ENCODE data around the gene OR13G1.
"Not testable (repeated sequence)": the region's sequence is repeated elsewhere in the genome, so short reads cannot be mapped to it uniquely, and the experiment has no call there.

The OR13G1 gene, protein sequence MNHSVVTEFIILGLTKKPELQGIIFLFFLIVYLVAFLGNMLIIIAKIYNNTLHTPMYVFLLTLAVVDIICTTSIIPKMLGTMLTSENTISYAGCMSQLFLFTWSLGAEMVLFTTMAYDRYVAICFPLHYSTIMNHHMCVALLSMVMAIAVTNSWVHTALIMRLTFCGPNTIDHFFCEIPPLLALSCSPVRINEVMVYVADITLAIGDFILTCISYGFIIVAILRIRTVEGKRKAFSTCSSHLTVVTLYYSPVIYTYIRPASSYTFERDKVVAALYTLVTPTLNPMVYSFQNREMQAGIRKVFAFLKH
- long read RNA-seq, result 0 reads

- TF ChIP-seq CTCF (IDR thresholded peaks at IDR 0.05; ENCODE audit: insufficient read depth, low read length) (no peak), POLR2AphosphoS5 (IDR thresholded peaks at IDR 0.05; ENCODE audit: low read depth) (no peak), SPI1 (IDR thresholded peaks at IDR 0.05; ENCODE audit: borderline replicate concordance, low read depth) (no peak), GABPA (IDR thresholded peaks at IDR 0.05; ENCODE audit: low read depth) (no peak)
- TF ChIP-seq, protein P1, sequence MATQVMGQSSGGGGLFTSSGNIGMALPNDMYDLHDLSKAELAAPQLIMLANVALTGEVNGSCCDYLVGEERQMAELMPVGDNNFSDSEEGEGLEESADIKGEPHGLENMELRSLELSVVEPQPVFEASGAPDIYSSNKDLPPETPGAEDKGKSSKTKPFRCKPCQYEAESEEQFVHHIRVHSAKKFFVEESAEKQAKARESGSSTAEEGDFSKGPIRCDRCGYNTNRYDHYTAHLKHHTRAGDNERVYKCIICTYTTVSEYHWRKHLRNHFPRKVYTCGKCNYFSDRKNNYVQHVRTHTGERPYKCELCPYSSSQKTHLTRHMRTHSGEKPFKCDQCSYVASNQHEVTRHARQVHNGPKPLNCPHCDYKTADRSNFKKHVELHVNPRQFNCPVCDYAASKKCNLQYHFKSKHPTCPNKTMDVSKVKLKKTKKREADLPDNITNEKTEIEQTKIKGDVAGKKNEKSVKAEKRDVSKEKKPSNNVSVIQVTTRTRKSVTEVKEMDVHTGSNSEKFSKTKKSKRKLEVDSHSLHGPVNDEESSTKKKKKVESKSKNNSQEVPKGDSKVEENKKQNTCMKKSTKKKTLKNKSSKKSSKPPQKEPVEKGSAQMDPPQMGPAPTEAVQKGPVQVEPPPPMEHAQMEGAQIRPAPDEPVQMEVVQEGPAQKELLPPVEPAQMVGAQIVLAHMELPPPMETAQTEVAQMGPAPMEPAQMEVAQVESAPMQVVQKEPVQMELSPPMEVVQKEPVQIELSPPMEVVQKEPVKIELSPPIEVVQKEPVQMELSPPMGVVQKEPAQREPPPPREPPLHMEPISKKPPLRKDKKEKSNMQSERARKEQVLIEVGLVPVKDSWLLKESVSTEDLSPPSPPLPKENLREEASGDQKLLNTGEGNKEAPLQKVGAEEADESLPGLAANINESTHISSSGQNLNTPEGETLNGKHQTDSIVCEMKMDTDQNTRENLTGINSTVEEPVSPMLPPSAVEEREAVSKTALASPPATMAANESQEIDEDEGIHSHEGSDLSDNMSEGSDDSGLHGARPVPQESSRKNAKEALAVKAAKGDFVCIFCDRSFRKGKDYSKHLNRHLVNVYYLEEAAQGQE (IDR thresholded peaks at IDR 0.05; ENCODE audit: insufficient replicate concordance, low read depth), result no peak
- Histone ChIP-seq H3K27me3 (ENCODE audit: insufficient read depth, poor library complexity, severe bottlenecking) (no peaks in the 10 kb centered on the region), H3K27ac (replicated peaks) (no peak within 1 kb of the TSS), H3K4me3 (replicated peaks; ENCODE audit: insufficient read depth, low read length) (no peak within 1 kb of the TSS)
- no peak for DNase-seq (ENCODE audit: low read depth in 1 of 2, low spot score in 1 of 2)
Observed at GRCh38 chr1:247679639-247680038, at the start of gene OR13G1. OR13G1 (minus strand) TSS chr1:247679739; CDS start chr1:247673041, 6,698 bp downstream.

- DNase-seq (ENCODE audit: low read depth in 1 of 2, low spot score in 1 of 2), result no peak
- no peaks in the 10 kb centered on the region for H3K27me3 ChIP-seq (ENCODE audit: insufficient read depth, poor library complexity, severe bottlenecking)
- H3K27ac ChIP-seq (replicated peaks), result no peak overlapping the region
- H3K4me3 ChIP-seq (replicated peaks; ENCODE audit: insufficient read depth, low read length), result no peak overlapping the region
- TF ChIP-seq GABPA (IDR thresholded peaks at IDR 0.05; ENCODE audit: low read depth), result no peak
Observed at GRCh38 chr1:247721222-247721621, 41.7 kb upstream of the OR13G1 start.

GRCh38 chr1:247716546-247716945 is 37.0 kb upstream of the OR13G1 start, which contains the start of gene OR6F1:
OR6F1 (minus strand) TSS chr1:247716646; CDS start chr1:247712755, 3,891 bp downstream.
- DNase-seq (ENCODE audit: low read depth in 1 of 2, low spot score in 1 of 2), result no peak
- no peak within 1 kb of the TSS for H3K27ac ChIP-seq (replicated peaks)
- H3K27me3 ChIP-seq (ENCODE audit: insufficient read depth, poor library complexity, severe bottlenecking), result no peaks in the 10 kb centered on the region
- H3K4me3 ChIP-seq (replicated peaks; ENCODE audit: insufficient read depth, low read length), result no peak within 1 kb of the TSS
- TF ChIP-seq, protein P1 (IDR thresholded peaks at IDR 0.05; ENCODE audit: insufficient replicate concordance, low read depth), result no peak
- TF ChIP-seq POLR2AphosphoS5 (IDR thresholded peaks at IDR 0.05; ENCODE audit: low read depth), result no peak

GRCh38 chr1:247713753-247714152 is 34.2 kb upstream of the OR13G1 start:
- TF ChIP-seq GABPA (IDR thresholded peaks at IDR 0.05; ENCODE audit: low read depth) (no peak), SPI1 (IDR thresholded peaks at IDR 0.05; ENCODE audit: borderline replicate concordance, low read depth) (no peak), CTCF (IDR thresholded peaks at IDR 0.05; ENCODE audit: insufficient read depth, low read length) (no peak), POLR2AphosphoS5 (IDR thresholded peaks at IDR 0.05; ENCODE audit: low read depth) (no peak)
- TF ChIP-seq, protein P1 (IDR thresholded peaks at IDR 0.05; ENCODE audit: insufficient replicate concordance, low read depth), result no peak
- Histone ChIP-seq H3K27me3 (ENCODE audit: insufficient read depth, poor library complexity, severe bottlenecking) (no peaks in the 10 kb centered on the region), H3K4me3 (replicated peaks; ENCODE audit: insufficient read depth, low read length) (no peak overlapping the region), H3K27ac (replicated peaks) (no peak overlapping the region)
- DNase-seq (ENCODE audit: low read depth in 1 of 2, low spot score in 1 of 2), result no peak

DNA sequence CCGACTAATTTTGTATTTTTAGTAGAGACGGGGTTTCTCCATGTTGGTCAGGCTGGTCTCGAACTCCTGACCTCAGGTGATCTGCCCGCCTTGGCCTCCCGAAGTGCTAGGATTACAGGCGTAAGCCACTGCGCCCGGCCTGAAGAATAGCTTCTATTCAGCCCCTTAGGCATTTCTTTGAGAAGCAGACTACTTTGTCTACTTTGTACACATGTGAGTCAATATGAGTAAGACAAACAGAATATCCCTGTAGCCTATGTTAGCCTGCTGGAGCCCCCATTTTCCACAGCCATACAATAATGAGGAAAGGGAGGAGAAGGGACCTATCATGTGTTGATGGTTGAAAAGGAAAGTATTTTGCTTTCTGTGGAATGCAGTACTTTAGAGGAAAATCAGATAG is 31.1 kb upstream of the OR13G1 start:
- not testable (repeated sequence) for H3K27ac ChIP-seq (replicated peaks); DNase-seq (ENCODE audit: low read depth in 1 of 2, low spot score in 1 of 2); H3K4me3 ChIP-seq (replicated peaks; ENCODE audit: insufficient read depth, low read length); H3K27me3 ChIP-seq (ENCODE audit: insufficient read depth, poor library complexity, severe bottlenecking)

Measured in HL-60 (cell line).